H9 (cell line): ENCODE results near the gene NRCAM. TPM values are rescaled to one million over a fixed set of nuclear protein-coding genes. Genes with fewer than 3 reads are reported as not detected.

Experiments
- DNase-seq: peaks from one replicate; pipeline ENCODE4 v3.0.0-alpha.2; 2017
- H2AFZ ChIP-seq: one replicate; pipeline ENCODE4 v1.6.1; 2013; ENCODE audit warnings: mild to moderate bottlenecking, low read length, control low read depth, moderate library complexity
- H2AK5ac ChIP-seq: 2 replicates; pipeline ENCODE4 v1.6.1; 2013; ENCODE audit warnings: low read length, control low read depth, mixed read lengths; ENCODE audit not compliant: insufficient read length
- H2BK120ac ChIP-seq: one replicate; pipeline ENCODE4 v1.6.1; 2013; ENCODE audit warnings: low read depth, mild to moderate bottlenecking, low read length, control low read depth, inconsistent platforms; ENCODE audit not compliant: poor library complexity, severe bottlenecking
- H2BK12ac ChIP-seq: 2 replicates; pipeline ENCODE4 v1.6.1; 2013; ENCODE audit warnings: low read length, control low read depth, mixed read lengths, low read depth; ENCODE audit not compliant: insufficient read length
- H2BK15ac ChIP-seq: 2 replicates; pipeline ENCODE4 v1.6.1; 2013; ENCODE audit warnings: low read depth, low read length, control low read depth
- H2BK20ac ChIP-seq: one replicate; pipeline ENCODE4 v1.6.1; 2013; ENCODE audit warnings: low read depth, mild to moderate bottlenecking, low read length, control low read depth, inconsistent platforms; ENCODE audit not compliant: poor library complexity, severe bottlenecking
- H2BK5ac ChIP-seq: 2 replicates; pipeline ENCODE4 v1.6.1; 2013; ENCODE audit warnings: low read length, control low read depth, mixed read lengths; ENCODE audit not compliant: insufficient read length
- H3K14ac ChIP-seq: 2 replicates; pipeline ENCODE4 v1.6.1; 2013; ENCODE audit warnings: low read length, control low read depth; ENCODE audit not compliant: insufficient read depth
- H3K18ac ChIP-seq: 2 replicates; pipeline ENCODE4 v1.6.1; 2013; ENCODE audit warnings: low read depth, mild to moderate bottlenecking, mixed read lengths, low read length, control low read depth; ENCODE audit not compliant: insufficient read length
- H3K23ac ChIP-seq: 2 replicates; pipeline ENCODE4 v1.6.1; 2013; ENCODE audit warnings: low read length, control low read depth, mixed read lengths, low read depth; ENCODE audit not compliant: insufficient read length
- H3K23me2 ChIP-seq: 2 replicates; pipeline ENCODE4 v1.6.1; 2013; ENCODE audit warnings: low read depth, mild to moderate bottlenecking, mixed read lengths, low read length, control low read depth; ENCODE audit not compliant: insufficient read length, poor library complexity, severe bottlenecking
- H3K27ac ChIP-seq: 2 replicates; pipeline ENCODE4 v1.5.1; 2013; ENCODE audit warnings: low read length, control low read depth, mixed read lengths, low read depth; ENCODE audit not compliant: insufficient read length
- H3K27me3 ChIP-seq: 2 replicates; pipeline ENCODE4 v1.6.1; 2013; ENCODE audit warnings: low read length, control low read depth, inconsistent platforms; ENCODE audit not compliant: insufficient read depth
- H3K4ac ChIP-seq: 2 replicates; pipeline ENCODE4 v1.6.1; 2013; ENCODE audit warnings: low read depth, mild to moderate bottlenecking, control low read depth, inconsistent platforms, low read length, moderate library complexity
- H3K4me1 ChIP-seq: 2 replicates; pipeline ENCODE4 v1.6.1; 2013; ENCODE audit warnings: low read length, control low read depth, inconsistent platforms; ENCODE audit not compliant: insufficient read depth
- H3K4me2 ChIP-seq: 2 replicates; pipeline ENCODE4 v1.6.1; 2013; ENCODE audit warnings: low read length, control low read depth, mixed read lengths; ENCODE audit not compliant: insufficient read length, insufficient read depth
- H3K56ac ChIP-seq: 2 replicates; pipeline ENCODE4 v1.6.1; 2013; ENCODE audit warnings: low read depth, mild to moderate bottlenecking, mixed read lengths, low read length, control low read depth; ENCODE audit not compliant: insufficient read length
- H3K79me1 ChIP-seq: 2 replicates; pipeline ENCODE4 v1.6.1; 2013; ENCODE audit warnings: low read depth, mild to moderate bottlenecking, moderate library complexity, low read length, control low read depth, inconsistent platforms; ENCODE audit not compliant: insufficient read depth, poor library complexity, severe bottlenecking
- H3K79me2 ChIP-seq: 2 replicates; pipeline ENCODE4 v1.6.1; 2013; ENCODE audit warnings: low read length, control low read depth, inconsistent platforms; ENCODE audit not compliant: insufficient read depth
- H3K9ac ChIP-seq: 2 replicates; pipeline ENCODE4 v1.6.1; 2013; ENCODE audit warnings: low read length, control low read depth, mixed read lengths; ENCODE audit not compliant: insufficient read length; ENCODE audit errors: extremely low read depth
- H3K9me3 ChIP-seq: one replicate; pipeline ENCODE4 v1.6.1; 2013; ENCODE audit warnings: low read depth, low read length, inconsistent platforms; ENCODE audit not compliant: control insufficient read depth
- H3T11ph ChIP-seq: one replicate; pipeline ENCODE4 v1.6.1; 2013; ENCODE audit warnings: mild to moderate bottlenecking, low read length, control low read depth, inconsistent platforms
- H4K20me1 ChIP-seq: one replicate; pipeline ENCODE4 v1.6.1; 2013; ENCODE audit not compliant: control insufficient read depth, insufficient read length, insufficient read depth
- H4K5ac ChIP-seq: 2 replicates; pipeline ENCODE4 v1.6.1; 2013; ENCODE audit warnings: low read depth, mild to moderate bottlenecking, mixed read lengths, low read length, control low read depth; ENCODE audit not compliant: insufficient read length
- H4K8ac ChIP-seq: replicated peaks from 2 replicates; pipeline ENCODE4 v1.6.1; 2013; ENCODE audit warnings: low read length, control low read depth, mixed read lengths, low read depth; ENCODE audit not compliant: insufficient read length
- H4K91ac ChIP-seq: 2 replicates; pipeline ENCODE4 v1.6.1; 2013; ENCODE audit warnings: low read depth, mild to moderate bottlenecking, moderate library complexity, mixed read lengths, low read length, control low read depth; ENCODE audit not compliant: insufficient read length
- H3K27ac Mint-ChIP-seq, 3 experiments: 2 replicates in 2 of 3; 3 replicates in 1 of 3; pipeline ENCODE4 v1.8.0; 2020 to 2021; ENCODE audit warnings: mixed read lengths in 3 of 3, mild to moderate bottlenecking in 1 of 3, moderate library complexity in 1 of 3
- H3K27me3 Mint-ChIP-seq: 2 replicates; pipeline ENCODE4 v1.8.0; 2021; ENCODE audit warnings: low read depth, mild to moderate bottlenecking, moderate library complexity, mixed read lengths
- H3K36me3 Mint-ChIP-seq, 3 experiments: 2 replicates in 2 of 3; 3 replicates in 1 of 3; pipeline ENCODE4 v1.8.0; 2020 to 2021; ENCODE audit warnings: low read depth in 3 of 3, mixed read lengths in 3 of 3; ENCODE audit not compliant: insufficient read depth in 1 of 3
- H3K4me1 Mint-ChIP-seq, 2 experiments: 2 replicates each; pipeline ENCODE4 v1.8.0; 2020; ENCODE audit warnings: mixed read lengths in 2 of 2
- H3K4me3 Mint-ChIP-seq, 2 experiments: 2 replicates in 1 of 2; 3 replicates in 1 of 2; pipeline ENCODE4 v1.8.0; 2020 to 2021; ENCODE audit warnings: mild to moderate bottlenecking in 2 of 2, mixed read lengths in 2 of 2, moderate library complexity in 1 of 2
- H3K9me3 Mint-ChIP-seq, 2 experiments: 2 replicates in 1 of 2; 3 replicates in 1 of 2; pipeline ENCODE4 v1.8.0; 2020; ENCODE audit warnings: mild to moderate bottlenecking in 2 of 2, mixed read lengths in 2 of 2, moderate library complexity in 1 of 2
- CTCF ChIP-seq: fragments of 200-600 bp; sonication (generic); conservative IDR thresholded peaks from 3 replicates; pipeline ENCODE4 v1.8.0; 2021; ENCODE audit warnings: antibody characterized with exemption, mild to moderate bottlenecking
- WGBS: extraction: QIAGEN DNeasy Blood & Tissue Kit; methylation state at CpG from one replicate; pipeline ENCODE4 v1.1.7; 2013; ENCODE audit warnings: missing lambda C conversion rate, low lambda C conversion rate, mixed read lengths; ENCODE audit not compliant: insufficient read length; ENCODE audit errors: extremely low coverage; 5-methylcytosine and 5-hydroxymethylcytosine counted together
- total RNA-seq: library from RNA; stranded (reverse); gene quantifications from 2 replicates; pipeline ENCODE4 v1.2.1, GENCODE V29; 2021

NRCAM gene
- total RNA-seq, 1 experiment from 2014 or later, result 2.3 TPM

GRCh38 chr7:108210796-108211195 lies 245.4 kb downstream of the NRCAM start:
- Histone ChIP-seq H4K20me1 (no peaks in the 10 kb centered on the region), H2BK12ac (no peak overlapping the region), H3K23me2 (no peaks in the 10 kb centered on the region), H4K8ac (no peak overlapping the region), H4K5ac (no peak overlapping the region), H2BK20ac (no peak overlapping the region), H3K4me2 (no peak overlapping the region), H2BK120ac (no peak overlapping the region), H3K23ac (no peak overlapping the region), H3K14ac (no peak overlapping the region), H3T11ph (no peak overlapping the region), H3K79me2 (no peaks in the 10 kb centered on the region), H3K27me3 (no peaks in the 10 kb centered on the region), H3K79me1 (no peaks in the 10 kb centered on the region), H3K4ac (no peak overlapping the region), H3K9ac (no peak overlapping the region), H3K9me3 (no peaks in the 10 kb centered on the region), H3K56ac (no peak overlapping the region), H3K18ac (no peak overlapping the region), H3K27ac (no peak overlapping the region), H2AK5ac (no peak overlapping the region), H2AFZ (no peak overlapping the region), H4K91ac (no peak overlapping the region), H2BK5ac (no peak overlapping the region), H2BK15ac (no peak overlapping the region), H3K4me1 (no peaks in the 10 kb centered on the region; the same call in 1 of the 2 replicates)
- Mint-ChIP-seq H3K27ac (peak overlapping the region in 2 of 3 experiments; percentile 67 to 84; a peak in 2 of 7 replicates), H3K9me3 (peaks cover 6 to 10% of the 10 kb centered on the region in 2 experiments), H3K4me3 (no peak overlapping the region), H3K4me1 (peaks cover 12 to 16% of the 10 kb centered on the region in 2 experiments), H3K36me3 (peaks cover 6 to 17% (median 7%) of the 10 kb centered on the region in 3 experiments), H3K27me3 (no peaks in the 10 kb centered on the region)
- no CpG with 5 or more reads among the region's 3 CpGs for WGBS
- no peak for TF ChIP-seq CTCF
- DNase-seq, result no peak
